ENCODE data around the gene MARCHF2.

The MARCHF2 gene

DNA sequence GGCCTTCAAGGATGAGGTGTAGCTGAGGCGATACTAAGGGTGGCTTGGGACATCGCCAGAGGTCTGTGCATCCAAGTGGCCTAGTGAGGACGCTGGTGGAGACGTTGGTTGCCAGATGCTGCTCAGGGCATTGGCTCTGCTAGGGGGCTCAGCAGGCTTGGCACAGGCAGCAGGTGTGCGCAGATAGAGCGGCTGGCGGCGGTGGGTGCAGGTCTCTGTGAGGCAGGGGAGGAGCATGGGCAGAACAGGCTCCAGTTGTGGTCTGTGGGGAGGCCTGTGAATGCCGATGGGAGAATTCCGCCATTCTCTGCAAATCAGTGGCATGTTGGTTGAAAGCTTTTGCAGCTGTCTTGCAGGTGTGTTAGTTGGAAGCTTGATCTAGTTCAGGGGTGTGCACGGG lies 68.1 kb downstream of the MARCHF2 start:
- TF ChIP-seq TCF4 (CRISPR knock-in tag; IDR thresholded peaks at IDR 0.05; ENCODE audit: borderline replicate concordance) (no peak), OSR1 (CRISPR knock-in tag; IDR thresholded peaks at IDR 0.05) (no peak), ZNF565 (CRISPR knock-in tag; conservative IDR thresholded peaks at IDR 0.05; ENCODE audit: low read depth) (no peak), SNAI2 (CRISPR knock-in tag; IDR thresholded peaks at IDR 0.05) (no peak), ZFP3 (CRISPR knock-in tag; IDR thresholded peaks at IDR 0.05) (no peak)
- TF ChIP-seq, protein P1, sequence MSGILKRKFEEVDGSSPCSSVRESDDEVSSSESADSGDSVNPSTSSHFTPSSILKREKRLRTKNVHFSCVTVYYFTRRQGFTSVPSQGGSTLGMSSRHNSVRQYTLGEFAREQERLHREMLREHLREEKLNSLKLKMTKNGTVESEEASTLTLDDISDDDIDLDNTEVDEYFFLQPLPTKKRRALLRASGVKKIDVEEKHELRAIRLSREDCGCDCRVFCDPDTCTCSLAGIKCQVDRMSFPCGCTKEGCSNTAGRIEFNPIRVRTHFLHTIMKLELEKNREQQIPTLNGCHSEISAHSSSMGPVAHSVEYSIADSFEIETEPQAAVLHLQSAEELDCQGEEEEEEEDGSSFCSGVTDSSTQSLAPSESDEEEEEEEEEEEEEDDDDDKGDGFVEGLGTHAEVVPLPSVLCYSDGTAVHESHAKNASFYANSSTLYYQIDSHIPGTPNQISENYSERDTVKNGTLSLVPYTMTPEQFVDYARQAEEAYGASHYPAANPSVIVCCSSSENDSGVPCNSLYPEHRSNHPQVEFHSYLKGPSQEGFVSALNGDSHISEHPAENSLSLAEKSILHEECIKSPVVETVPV (CRISPR knock-in tag; IDR thresholded peaks at IDR 0.05), result no peak
- TF ChIP-seq, protein P2, sequence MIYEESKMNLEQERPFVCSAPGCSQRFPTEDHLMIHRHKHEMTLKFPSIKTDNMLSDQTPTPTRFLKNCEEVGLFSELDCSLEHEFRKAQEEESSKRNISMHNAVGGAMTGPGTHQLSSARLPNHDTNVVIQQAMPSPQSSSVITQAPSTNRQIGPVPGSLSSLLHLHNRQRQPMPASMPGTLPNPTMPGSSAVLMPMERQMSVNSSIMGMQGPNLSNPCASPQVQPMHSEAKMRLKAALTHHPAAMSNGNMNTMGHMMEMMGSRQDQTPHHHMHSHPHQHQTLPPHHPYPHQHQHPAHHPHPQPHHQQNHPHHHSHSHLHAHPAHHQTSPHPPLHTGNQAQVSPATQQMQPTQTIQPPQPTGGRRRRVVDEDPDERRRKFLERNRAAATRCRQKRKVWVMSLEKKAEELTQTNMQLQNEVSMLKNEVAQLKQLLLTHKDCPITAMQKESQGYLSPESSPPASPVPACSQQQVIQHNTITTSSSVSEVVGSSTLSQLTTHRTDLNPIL (CRISPR knock-in tag; IDR thresholded peaks at IDR 0.05; ENCODE audit: low read depth), result no peak
- no peak for ATAC-seq

- TF ChIP-seq ARNTL (CRISPR knock-in tag; IDR thresholded peaks at IDR 0.05; ENCODE audit: borderline replicate concordance, low read depth), result no peak
- no peak for TF ChIP-seq TOX (CRISPR knock-in tag; IDR thresholded peaks at IDR 0.05; ENCODE audit: borderline replicate concordance)
- TF ChIP-seq ESRRG (CRISPR knock-in tag; IDR thresholded peaks at IDR 0.05), result no peak
- TF ChIP-seq SNAI2 (CRISPR knock-in tag; IDR thresholded peaks at IDR 0.05), result no peak
- no peak for TF ChIP-seq BACH2 (CRISPR knock-in tag; IDR thresholded peaks at IDR 0.05; ENCODE audit: borderline replicate concordance)
- TF ChIP-seq ZFP3 (CRISPR knock-in tag; IDR thresholded peaks at IDR 0.05), result no peak
- TF ChIP-seq CSDC2 (CRISPR knock-in tag; IDR thresholded peaks at IDR 0.05), result no peak
- no peak for TF ChIP-seq RARB (CRISPR knock-in tag; IDR thresholded peaks at IDR 0.05)
- TF ChIP-seq, protein P3, sequence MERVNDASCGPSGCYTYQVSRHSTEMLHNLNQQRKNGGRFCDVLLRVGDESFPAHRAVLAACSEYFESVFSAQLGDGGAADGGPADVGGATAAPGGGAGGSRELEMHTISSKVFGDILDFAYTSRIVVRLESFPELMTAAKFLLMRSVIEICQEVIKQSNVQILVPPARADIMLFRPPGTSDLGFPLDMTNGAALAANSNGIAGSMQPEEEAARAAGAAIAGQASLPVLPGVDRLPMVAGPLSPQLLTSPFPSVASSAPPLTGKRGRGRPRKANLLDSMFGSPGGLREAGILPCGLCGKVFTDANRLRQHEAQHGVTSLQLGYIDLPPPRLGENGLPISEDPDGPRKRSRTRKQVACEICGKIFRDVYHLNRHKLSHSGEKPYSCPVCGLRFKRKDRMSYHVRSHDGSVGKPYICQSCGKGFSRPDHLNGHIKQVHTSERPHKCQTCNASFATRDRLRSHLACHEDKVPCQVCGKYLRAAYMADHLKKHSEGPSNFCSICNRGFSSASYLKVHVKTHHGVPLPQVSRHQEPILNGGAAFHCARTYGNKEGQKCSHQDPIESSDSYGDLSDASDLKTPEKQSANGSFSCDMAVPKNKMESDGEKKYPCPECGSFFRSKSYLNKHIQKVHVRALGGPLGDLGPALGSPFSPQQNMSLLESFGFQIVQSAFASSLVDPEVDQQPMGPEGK (CRISPR knock-in tag; IDR thresholded peaks at IDR 0.05; ENCODE audit: borderline replicate concordance), result no peak
- TF ChIP-seq TSHZ2 (CRISPR knock-in tag; IDR thresholded peaks at IDR 0.05), result no peak
- no peak for TF ChIP-seq ZC3H10 (CRISPR knock-in tag; IDR thresholded peaks at IDR 0.05)
- no peak for ATAC-seq
These were observed 68.5 kb downstream of the MARCHF2 start for GRCh38 chr19:8481616-8482015.

DNA sequence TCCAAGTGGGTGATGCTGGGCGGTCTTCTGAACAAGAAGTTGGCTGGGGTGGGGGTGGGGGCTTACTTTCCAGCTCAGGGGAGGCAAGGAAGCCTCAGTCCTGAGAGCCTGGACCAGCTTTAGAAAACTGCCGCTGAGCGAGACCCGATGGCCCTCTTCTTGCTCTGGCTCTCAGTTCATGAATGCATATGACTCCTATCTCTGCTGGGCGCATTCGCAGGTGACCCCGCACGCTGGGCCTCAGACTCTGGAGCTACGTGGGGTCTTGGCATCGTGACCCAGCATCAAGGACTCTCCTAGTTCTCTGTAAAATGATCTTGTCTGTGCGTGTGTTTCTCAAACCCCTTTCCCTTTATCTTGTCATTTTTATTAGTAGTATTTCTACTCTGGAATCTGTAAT lies 69.6 kb downstream of the MARCHF2 start:
- ATAC-seq, result no peak

GRCh38 chr19:8483165-8483564 lies 70.1 kb downstream of the MARCHF2 start:
- no peak for ATAC-seq
- TF ChIP-seq GLIS3 (CRISPR knock-in tag; IDR thresholded peaks at IDR 0.05) (no peak), PPARA (CRISPR knock-in tag; IDR thresholded peaks at IDR 0.05; ENCODE audit: borderline replicate concordance) (no peak), BACH2 (CRISPR knock-in tag; IDR thresholded peaks at IDR 0.05; ENCODE audit: borderline replicate concordance) (no peak), CSDC2 (CRISPR knock-in tag; IDR thresholded peaks at IDR 0.05) (no peak), OSR1 (CRISPR knock-in tag; IDR thresholded peaks at IDR 0.05) (no peak), RARB (CRISPR knock-in tag; IDR thresholded peaks at IDR 0.05) (no peak), ZNF8 (CRISPR knock-in tag; IDR thresholded peaks at IDR 0.05) (no peak), ZFP3 (CRISPR knock-in tag; IDR thresholded peaks at IDR 0.05) (no peak), ESRRG (CRISPR knock-in tag; IDR thresholded peaks at IDR 0.05) (no peak), ARNTL (CRISPR knock-in tag; IDR thresholded peaks at IDR 0.05; ENCODE audit: borderline replicate concordance, low read depth) (no peak), TCF4 (CRISPR knock-in tag; IDR thresholded peaks at IDR 0.05; ENCODE audit: borderline replicate concordance) (no peak), ZFP30 (CRISPR knock-in tag; IDR thresholded peaks at IDR 0.05) (no peak)
- TF ChIP-seq, protein P3 (CRISPR knock-in tag; IDR thresholded peaks at IDR 0.05; ENCODE audit: borderline replicate concordance), result no peak
- TF ChIP-seq, protein P1 (CRISPR knock-in tag; IDR thresholded peaks at IDR 0.05), result no peak

More for the DNA sequence above, 69.6 kb downstream of the MARCHF2 start:
- TF ChIP-seq, protein P1 (CRISPR knock-in tag; IDR thresholded peaks at IDR 0.05), result no peak
